ENCODE measurements around the gene RGMB.

The RGMB gene

GRCh38 chr5:98768160-98768959 lies 5.1 kb upstream of the RGMB start:
- DNase-seq = peak in 44 of 56 donors; percentile 5 to 78 (median 40)

- DNase-seq = peak in 5 of 56 donors; percentile 14 to 55 (median 50)
Observed at GRCh38 chr5:98768960-98769209, 4.6 kb upstream of the RGMB start.

GRCh38 chr5:98769210-98769958 lies 4.1 kb upstream of the RGMB start:
- peak in 39 of 56 donors; percentile 13 to 80 (median 52) for DNase-seq

- DNase-seq = peak in 21 of 56 donors; percentile 36 to 80 (median 60)
Observed at GRCh38 chr5:98769959-98770208, 3.6 kb upstream of the RGMB start.

GRCh38 chr5:98770209-98770910 lies 3.1 kb upstream of the RGMB start:
- DNase-seq = peak in 28 of 56 donors; percentile 13 to 81 (median 50)

- no peak for DNase-seq
Observed at GRCh38 chr5:98770911-98771322, 2.5 kb upstream of the RGMB start.

- peak in 30 of 56 donors; percentile 9 to 92 (median 42) for DNase-seq
Observed at GRCh38 chr5:98771382-98772109, 1.9 kb upstream of the RGMB start.

- peak in 31 of 56 donors; percentile 32 to 84 (median 64) for DNase-seq
Observed at GRCh38 chr5:98772415-98773213, 849 bp upstream of the RGMB start.

- DNase-seq = peak in 2 of 56 donors; percentile 78 to 87
Observed at GRCh38 chr5:98773214-98773463, 324 bp upstream of the RGMB start.

- peak in 24 of 56 donors; percentile 15 to 64 (median 50) for DNase-seq
Observed at GRCh38 chr5:98774192-98775033, 950 bp downstream of the RGMB start.

- DNase-seq = no peak
Observed at GRCh38 chr5:98775246-98776065, 2.0 kb downstream of the RGMB start.

- DNase-seq = no peak
Observed at GRCh38 chr5:98776066-98776705, 2.7 kb downstream of the RGMB start.

GRCh38 chr5:98777295-98777694 lies 3.8 kb downstream of the RGMB start:
- DNase-seq = no peak

GRCh38 chr5:98779264-98779877 lies 5.9 kb downstream of the RGMB start:
- no peak for DNase-seq

- no peak for DNase-seq
Observed at GRCh38 chr5:98780390-98780789, 6.9 kb downstream of the RGMB start.

- DNase-seq = no peak
Observed at GRCh38 chr5:98781520-98781919, 8.1 kb downstream of the RGMB start.

GRCh38 chr5:98781964-98782363 lies 8.5 kb downstream of the RGMB start:
- no peak for DNase-seq

- DNase-seq = no peak
Observed at GRCh38 chr5:98783051-98783649, 9.7 kb downstream of the RGMB start.
